ENCODE results near the gene ADAT3. TPM values are rescaled to one million over a fixed set of nuclear protein-coding genes. Genes with fewer than 3 reads are reported as not detected.

ADAT3 gene
- total RNA-seq, 1 donor from 2014 or later = 6.3 TPM

- no peak for TF ChIP-seq CTCF (IDR thresholded peaks at IDR 0.05)
- intact Hi-C loops (cut with DNase I) = no loop called here
- Histone ChIP-seq H3K27ac (no peak overlapping the region), H3K27me3 (no peaks in the 10 kb centered on the region), H3K4me3 (no peak overlapping the region), H3K9me3 (no peaks in the 10 kb centered on the region), H3K36me3 (no peaks in the 10 kb centered on the region), H3K4me1 (no peaks in the 10 kb centered on the region)
- ATAC-seq (no peak), DNase-seq (no peak)
These were observed 56.0 kb downstream of the ADAT3 start for GRCh38 chr19:1961000-1961883.

GRCh38 chr19:1962674-1963073, 57.5 kb downstream of the ADAT3 start:
- Histone ChIP-seq H3K36me3 (no peaks in the 10 kb centered on the region), H3K4me3 (no peak overlapping the region), H3K27ac (no peak overlapping the region), H3K27me3 (no peaks in the 10 kb centered on the region), H3K4me1 (no peaks in the 10 kb centered on the region), H3K9me3 (no peaks in the 10 kb centered on the region)
- intact Hi-C loops (cut with DNase I) = no loop called here
- DNase-seq (no peak), ATAC-seq (no peak)
- TF ChIP-seq CTCF (IDR thresholded peaks at IDR 0.05) = no peak

Other genes starting within 250 kb of the ADAT3 start
- gene ONECUT3, start 151.9 kb upstream of the ADAT3 start, total RNA-seq = not detected
- 0.64 TPM for gene ATP8B3, start 93.1 kb upstream of the ADAT3 start, total RNA-seq
- gene REXO1, start 56.9 kb upstream of the ADAT3 start, total RNA-seq = 37.2 TPM
- 28.0 TPM for gene KLF16, start 41.8 kb upstream of the ADAT3 start, total RNA-seq
- 76.1 TPM for gene ABHD17A, start 19.9 kb upstream of the ADAT3 start, total RNA-seq
- 73.2 TPM for gene SCAMP4, start within 50 bp of the ADAT3 start, total RNA-seq
- 60.6 TPM for gene CSNK1G2, start 35.8 kb downstream of the ADAT3 start, total RNA-seq
- 56.5 TPM for gene BTBD2, start 110.3 kb downstream of the ADAT3 start, total RNA-seq
- gene MKNK2, start 145.8 kb downstream of the ADAT3 start, total RNA-seq = 314 TPM
- gene MOB3A, start 190.9 kb downstream of the ADAT3 start, total RNA-seq = 58.8 TPM
- gene IZUMO4, start 191.5 kb downstream of the ADAT3 start, total RNA-seq = 6.8 TPM
- gene AP3D1, start 246.2 kb downstream of the ADAT3 start, total RNA-seq = 109 TPM

Data from upper lobe of right lung (tissue), 1 donor.